ENCODE results near the gene PLEKHA5.

Gene PLEKHA5

DNA sequence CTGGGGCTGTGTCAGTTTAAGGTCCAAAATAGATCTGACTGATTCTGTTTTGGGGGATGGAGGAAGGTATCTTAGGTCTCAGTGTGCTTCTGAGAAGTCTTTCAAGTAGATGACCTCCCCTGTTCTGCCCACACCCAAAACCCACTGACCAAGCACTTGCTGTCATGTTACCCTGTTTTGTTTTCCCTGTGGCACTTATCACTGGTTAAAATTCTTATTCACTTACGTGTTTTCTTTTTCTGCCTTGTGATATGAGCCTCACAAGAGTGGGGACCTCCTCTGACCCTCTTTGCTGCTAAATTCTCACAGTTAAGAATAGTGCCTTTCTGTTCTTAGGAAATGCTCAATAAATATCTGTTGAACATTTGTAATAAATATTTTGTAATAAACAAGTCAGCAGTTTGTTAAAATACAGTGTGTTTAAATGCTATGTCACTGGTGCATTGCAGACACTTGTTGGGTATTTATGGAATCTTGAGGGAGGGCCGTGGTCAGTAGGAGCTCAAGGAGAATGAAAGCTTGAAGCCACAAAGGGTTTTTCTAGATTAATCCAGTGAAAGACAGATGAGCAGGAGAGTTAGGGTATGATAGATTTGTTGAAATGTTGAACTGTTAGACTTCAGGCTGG lies 20.9 kb downstream of the PLEKHA5 start:
- H3K4me3 ChIP-seq (ENCODE audit: low read depth, low read length), result no peak overlapping the region
- DNase-seq (ENCODE audit: low read depth), result peak; percentile 71
- TF ChIP-seq, protein P1, sequence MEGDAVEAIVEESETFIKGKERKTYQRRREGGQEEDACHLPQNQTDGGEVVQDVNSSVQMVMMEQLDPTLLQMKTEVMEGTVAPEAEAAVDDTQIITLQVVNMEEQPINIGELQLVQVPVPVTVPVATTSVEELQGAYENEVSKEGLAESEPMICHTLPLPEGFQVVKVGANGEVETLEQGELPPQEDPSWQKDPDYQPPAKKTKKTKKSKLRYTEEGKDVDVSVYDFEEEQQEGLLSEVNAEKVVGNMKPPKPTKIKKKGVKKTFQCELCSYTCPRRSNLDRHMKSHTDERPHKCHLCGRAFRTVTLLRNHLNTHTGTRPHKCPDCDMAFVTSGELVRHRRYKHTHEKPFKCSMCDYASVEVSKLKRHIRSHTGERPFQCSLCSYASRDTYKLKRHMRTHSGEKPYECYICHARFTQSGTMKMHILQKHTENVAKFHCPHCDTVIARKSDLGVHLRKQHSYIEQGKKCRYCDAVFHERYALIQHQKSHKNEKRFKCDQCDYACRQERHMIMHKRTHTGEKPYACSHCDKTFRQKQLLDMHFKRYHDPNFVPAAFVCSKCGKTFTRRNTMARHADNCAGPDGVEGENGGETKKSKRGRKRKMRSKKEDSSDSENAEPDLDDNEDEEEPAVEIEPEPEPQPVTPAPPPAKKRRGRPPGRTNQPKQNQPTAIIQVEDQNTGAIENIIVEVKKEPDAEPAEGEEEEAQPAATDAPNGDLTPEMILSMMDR (conservative IDR thresholded peaks at IDR 0.05; ENCODE audit: low read depth, low read length), result no peak

DNA sequence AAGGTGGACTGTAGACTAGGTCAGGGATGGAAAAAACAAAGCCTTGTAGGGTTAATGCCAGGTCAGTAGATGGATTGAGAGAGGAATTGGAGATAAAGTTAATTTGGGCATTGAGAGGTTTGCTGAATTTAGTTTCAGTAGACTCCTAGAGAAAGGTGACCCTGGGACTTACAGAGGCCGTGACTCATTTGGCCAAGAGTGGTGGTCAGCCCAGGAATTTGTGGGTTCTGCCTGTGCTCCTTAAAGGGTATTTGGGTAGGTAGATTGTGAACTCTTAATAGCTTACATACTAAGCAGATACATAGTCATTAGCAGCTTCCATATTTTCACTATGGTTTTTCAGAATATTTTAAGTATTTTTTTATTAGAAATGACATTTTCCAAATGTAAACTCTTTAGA lies 21.8 kb downstream of the PLEKHA5 start:
- DNase-seq (ENCODE audit: low read depth), result no peak
- TF ChIP-seq, protein P1 (conservative IDR thresholded peaks at IDR 0.05; ENCODE audit: low read depth, low read length), result no peak
- H3K4me3 ChIP-seq (ENCODE audit: low read depth, low read length), result no peak overlapping the region

DNA sequence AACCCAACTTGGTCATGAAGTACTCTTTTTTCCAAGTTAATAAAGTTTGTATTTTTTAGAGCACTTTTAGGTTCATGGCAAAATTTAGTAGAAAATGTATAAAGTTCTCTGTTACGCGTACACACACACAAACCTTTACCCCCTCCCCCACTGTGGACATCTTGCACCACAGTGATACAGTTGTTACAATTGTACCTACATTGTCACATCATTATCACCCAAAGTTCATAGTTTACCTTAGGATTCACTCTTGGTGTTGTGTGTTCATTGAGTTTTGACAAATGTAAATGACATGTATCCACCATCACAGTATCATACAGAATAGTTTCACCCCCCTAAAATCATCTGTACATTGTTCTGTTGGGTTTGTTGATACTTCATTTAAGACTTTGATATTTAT lies 23.9 kb downstream of the PLEKHA5 start:
- DNase-seq (ENCODE audit: low read depth), result no peak
- TF ChIP-seq, protein P1 (conservative IDR thresholded peaks at IDR 0.05; ENCODE audit: low read depth, low read length), result no peak

DNA sequence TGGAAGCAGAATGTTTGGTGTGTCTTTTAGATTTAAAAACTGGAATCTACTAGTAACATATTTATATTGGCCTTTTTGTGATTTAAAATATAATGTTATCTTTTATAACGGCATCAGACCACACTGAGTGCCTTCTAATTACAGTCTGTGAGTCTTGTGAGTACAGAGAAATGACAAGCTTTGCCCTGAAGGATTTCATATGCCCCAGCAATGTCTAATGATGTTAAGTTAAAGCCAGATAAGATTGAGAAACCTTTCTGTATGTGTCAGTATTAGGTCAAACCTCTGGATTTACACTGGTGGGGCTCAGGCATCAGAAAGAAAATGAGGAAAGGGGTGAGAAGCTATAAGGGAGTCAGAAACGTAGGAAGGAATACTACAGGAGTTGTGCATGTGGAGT lies 25.2 kb downstream of the PLEKHA5 start:
- TF ChIP-seq, protein P1 (conservative IDR thresholded peaks at IDR 0.05; ENCODE audit: low read depth, low read length), result no peak
- no peak overlapping the region for H3K4me3 ChIP-seq (ENCODE audit: low read depth, low read length)
- peak; percentile 38 for DNase-seq (ENCODE audit: low read depth)

More for the DNA sequence above, 23.9 kb downstream of the PLEKHA5 start:
- no peak overlapping the region for H3K4me3 ChIP-seq (ENCODE audit: low read depth, low read length)

DNA sequence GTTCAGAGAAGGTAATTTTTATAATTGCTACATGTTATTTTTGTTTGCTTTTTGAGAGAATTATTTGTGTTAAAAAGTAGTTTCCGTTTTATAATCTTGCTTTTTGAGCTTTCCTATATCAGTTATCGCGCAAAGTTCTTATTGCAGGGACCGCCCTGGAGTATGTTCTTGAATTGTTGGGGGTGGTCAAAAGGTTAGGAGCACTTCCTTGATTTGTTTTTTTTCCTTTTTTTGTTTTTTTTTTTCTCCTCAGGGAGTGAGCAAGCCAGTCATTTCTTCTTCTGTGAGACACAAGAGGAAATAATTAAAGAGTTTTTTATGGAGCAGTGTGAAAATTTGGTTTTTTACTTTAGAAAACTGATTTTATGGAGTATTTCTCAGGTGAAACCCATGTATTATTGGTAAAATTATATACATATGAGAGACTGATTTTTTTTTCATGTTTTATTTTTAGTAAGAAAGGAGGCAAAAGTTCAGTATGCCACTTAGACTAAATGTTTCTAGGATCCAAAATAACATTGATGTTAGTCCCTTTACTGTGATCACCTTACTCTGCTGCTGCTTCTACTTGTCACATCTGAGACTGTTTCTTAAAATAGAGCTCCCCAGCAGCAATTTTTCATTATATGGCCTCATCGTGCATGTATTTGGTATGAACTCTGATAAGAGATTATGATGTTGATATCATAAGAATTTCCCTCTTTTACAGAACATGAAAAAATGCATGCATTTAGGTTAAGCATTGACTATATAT lies 26.6 kb downstream of the PLEKHA5 start:
- H3K4me3 ChIP-seq (ENCODE audit: low read depth, low read length), result no peak overlapping the region
- TF ChIP-seq, protein P1 (conservative IDR thresholded peaks at IDR 0.05; ENCODE audit: low read depth, low read length), result no peak
- DNase-seq (ENCODE audit: low read depth), result peak; percentile 36

DNA sequence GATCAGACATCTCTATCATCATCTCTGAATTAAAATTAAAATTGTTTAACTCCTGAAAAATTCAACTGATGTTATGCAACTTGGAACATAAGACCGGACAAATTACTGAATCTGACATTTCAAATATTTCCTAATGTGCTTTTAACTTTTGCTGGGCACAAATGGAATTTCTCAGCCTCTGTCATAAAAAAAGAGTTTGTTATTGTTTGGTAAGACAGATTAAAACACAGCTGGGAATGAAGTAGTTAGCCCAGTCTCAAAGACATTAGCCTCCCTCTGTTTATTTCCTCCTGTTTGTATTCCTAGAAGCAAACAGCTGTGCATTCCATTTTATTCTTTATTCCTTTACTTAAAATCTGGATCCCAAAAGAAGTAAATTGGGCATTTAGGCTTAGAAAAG lies 29.4 kb downstream of the PLEKHA5 start:
- TF ChIP-seq, protein P1 (conservative IDR thresholded peaks at IDR 0.05; ENCODE audit: low read depth, low read length), result no peak
- peak; percentile 79 for DNase-seq (ENCODE audit: low read depth)
- no peak overlapping the region for H3K4me3 ChIP-seq (ENCODE audit: low read depth, low read length)

DNA sequence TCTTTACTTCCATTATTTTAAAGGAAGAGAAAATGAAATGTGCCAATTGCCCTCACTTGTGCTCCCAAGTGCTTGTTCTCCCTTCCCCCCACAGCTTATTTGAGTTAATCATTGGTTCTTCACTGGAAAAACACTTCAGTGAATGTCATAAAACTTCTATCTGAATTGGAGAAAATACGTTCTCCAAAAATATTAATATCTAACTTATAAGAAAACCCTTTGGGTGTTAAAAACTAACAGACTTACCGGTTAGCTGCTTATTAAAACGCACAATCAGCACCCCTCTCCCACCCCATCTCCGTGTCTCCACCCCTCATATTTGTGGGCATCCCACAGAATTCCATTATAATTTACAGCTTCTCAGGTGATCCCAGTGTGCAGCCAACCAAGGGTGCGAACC lies 31.7 kb downstream of the PLEKHA5 start:
- TF ChIP-seq, protein P1 (conservative IDR thresholded peaks at IDR 0.05; ENCODE audit: low read depth, low read length), result no peak
- DNase-seq (ENCODE audit: low read depth), result no peak
- no peak overlapping the region for H3K4me3 ChIP-seq (ENCODE audit: low read depth, low read length)
